ENCODE data around the gene LYRM2.
A peak's percentile ranks its signal among the peaks of the same experiment; 100 is the strongest.
"Not testable (repeated sequence)": the region's sequence is repeated elsewhere in the genome, so short reads cannot be mapped to it uniquely, and the experiment has no call there.

LYRM2 gene

DNA sequence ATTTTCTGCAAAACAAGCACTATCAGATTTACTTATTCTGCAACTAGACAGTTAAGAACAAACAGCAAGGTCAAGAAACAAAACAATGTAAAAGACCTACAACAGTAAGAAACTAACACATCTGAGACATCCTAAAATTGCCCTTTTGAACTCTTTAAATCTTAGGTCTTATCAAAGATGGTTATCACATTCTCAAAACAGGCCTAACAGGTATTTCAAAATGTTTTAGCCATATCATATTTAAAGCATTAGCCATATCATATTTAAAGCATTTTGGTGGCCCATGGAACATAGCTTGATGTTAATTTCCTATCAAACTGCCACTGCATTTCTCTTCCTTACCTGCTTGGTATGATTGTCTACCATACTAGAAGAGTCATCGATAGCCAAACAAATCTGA is 11.1 kb upstream of the LYRM2 start:
- DNase-seq (ENCODE audit: low spot score) (no peak), FAIRE-seq (no peak)

DNA sequence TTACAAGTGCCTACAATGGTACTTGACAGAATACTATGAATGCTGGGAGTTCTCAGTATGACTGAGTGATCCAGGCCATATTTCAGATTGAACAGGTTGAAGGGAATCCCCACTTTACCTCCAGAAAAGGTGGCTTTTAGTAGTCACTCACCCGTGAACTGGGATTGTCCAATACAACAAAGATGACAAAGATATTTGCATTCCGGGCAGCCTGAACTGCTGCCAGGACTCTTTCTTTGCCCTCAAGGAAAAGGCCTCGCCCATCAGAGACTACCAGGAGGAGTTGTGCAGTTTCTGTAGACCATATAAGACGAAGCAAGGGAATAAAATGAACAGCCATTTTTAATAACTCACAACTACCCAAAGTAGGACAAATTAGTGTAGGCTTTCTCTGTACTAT is 6.3 kb upstream of the LYRM2 start:
- DNase-seq (ENCODE audit: low spot score) (no peak), FAIRE-seq (no peak)

DNA sequence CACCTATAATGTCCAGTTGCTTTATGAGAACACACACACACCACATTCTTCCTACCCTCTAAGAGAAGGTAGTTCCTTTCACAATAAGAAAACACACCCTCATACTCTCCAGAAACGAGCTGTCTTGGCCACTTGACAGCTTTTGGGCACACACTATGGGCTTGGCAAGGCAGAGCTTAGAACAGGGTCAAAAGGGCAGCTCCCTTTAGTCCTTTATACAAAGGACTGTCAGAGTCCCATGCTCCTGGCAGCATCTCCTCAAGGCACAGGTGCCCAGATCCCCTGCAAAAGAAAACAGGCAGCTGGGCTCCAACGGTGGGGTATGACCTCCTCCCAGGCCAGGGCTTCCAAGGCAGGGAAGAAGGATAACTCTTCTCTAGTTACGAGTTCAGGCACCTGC is 4.9 kb upstream of the LYRM2 start:
- no peak for DNase-seq (ENCODE audit: low spot score)
- FAIRE-seq = no peak

DNA sequence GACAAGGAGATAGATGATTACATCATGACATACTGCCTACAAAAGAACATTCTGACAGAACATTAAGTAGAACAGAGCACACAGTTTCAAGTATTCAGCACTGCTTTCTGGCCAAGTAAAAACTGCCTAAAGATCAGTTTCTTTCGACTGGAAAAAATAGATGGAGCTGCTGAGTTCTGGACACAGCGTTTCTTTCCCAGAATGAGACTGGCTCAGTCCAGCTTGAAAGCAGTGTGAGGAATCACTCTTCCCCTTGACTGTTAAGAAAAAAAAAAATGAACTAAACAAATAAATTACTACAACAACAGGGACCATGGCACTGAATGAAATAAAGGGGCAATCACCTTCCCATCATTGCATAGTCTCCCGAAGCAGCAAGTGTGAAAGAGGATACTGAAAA is 4.4 kb upstream of the LYRM2 start:
- FAIRE-seq = no peak
- no peak for DNase-seq (ENCODE audit: low spot score)

DNA sequence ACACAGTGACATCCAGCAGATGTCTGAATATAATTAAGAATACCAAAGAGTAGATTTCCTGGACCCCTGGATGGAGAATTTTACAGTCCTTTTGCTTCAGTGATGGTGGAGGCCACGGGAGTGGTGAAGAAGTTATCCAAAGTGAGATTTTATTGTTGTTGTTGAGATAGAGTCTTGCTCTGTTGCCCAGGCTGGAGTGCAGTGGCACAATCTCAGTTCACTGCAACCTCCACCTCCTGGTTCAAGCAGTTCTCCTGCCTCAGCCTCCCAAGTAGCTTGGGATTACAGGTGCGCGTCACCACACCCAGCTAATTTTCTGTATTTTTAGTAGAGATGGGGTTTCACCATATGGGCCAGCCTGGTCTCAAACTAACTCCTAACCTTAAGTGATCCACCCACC is 3.0 kb upstream of the LYRM2 start:
- not testable (repeated sequence) for FAIRE-seq; DNase-seq (ENCODE audit: low spot score)

DNA sequence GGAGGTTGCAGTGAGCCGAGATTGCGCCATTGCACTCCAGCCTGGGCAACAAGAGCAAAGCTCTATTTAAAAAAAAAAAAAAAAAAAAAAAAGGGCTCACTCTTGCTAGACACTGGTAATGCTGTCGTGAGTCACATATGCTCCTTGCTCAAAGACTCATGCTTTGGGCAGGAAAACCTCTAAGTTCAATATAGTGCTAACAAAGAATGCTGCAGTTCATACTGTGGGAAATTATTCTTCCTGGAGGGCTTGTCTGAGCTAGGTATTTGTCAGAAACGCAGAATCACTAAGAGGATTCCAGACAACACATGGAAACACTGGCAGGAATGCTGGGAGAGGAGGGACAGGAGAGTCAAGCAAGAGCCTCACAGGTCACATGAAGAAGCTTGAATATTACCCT is 2.3 kb upstream of the LYRM2 start:
- DNase-seq (ENCODE audit: low spot score) (peak; percentile 24), FAIRE-seq (no peak)

DNA sequence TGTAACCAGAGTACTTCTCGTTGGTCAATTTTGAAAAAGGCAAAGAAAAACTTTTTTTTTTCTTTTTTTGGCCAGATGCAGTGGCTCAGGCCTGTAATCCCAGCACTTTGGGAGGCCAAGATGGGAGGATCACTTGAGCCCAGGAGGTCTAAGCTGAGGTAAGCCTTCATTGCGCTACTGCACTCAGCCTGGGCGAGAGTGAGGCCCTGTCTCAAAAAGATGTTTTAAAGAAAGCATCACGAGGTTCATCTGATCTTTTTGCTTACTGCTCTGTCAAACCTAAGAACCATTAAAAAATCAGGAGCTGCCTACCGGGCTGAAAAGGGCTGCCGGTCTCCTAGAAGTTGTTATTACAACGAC is 607 bp downstream of the LYRM2 start:
- FAIRE-seq (no peak), DNase-seq (ENCODE audit: low spot score) (no peak)

DNA sequence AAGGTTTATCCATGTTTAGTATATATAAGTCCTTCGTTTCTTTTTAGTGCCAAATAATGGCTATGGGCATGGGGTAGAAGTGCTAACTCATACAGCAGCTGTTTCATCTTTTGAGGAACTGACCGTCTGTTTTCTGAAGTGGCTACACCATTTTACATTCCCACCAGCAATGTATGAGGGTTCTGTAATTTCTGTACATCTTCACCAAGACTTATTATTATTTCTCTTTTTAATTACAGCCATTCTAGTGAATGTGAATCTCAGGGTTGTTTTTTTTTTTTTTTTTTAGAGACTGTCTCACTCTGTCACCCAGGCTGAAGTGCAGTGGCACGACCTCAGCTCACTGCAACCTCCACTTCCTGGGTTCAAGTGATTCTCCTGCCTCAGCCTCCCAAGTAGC is 2.1 kb downstream of the LYRM2 start:
- FAIRE-seq; DNase-seq (ENCODE audit: low spot score): not testable (repeated sequence)

DNA sequence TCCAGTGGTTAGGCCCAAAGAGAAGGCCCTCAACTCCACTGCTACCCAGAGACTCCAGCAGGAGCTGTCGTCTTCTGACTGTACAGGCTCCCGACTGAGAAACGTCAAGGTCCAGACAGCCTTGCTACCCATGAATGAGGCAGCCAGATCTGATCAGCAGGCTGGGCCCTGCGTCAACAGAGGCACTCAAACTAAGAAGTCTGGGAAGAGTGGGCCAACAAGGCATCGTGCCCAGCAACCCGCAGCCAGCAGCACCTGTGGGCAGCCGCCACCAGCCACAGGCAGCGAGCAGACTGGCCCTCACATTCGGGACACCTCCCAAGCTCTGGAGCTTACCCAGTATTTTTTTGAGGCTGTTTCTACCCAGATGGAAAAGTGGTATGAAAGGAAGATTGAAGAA is 8.1 kb downstream of the LYRM2 start:
- no peak for FAIRE-seq

DNA sequence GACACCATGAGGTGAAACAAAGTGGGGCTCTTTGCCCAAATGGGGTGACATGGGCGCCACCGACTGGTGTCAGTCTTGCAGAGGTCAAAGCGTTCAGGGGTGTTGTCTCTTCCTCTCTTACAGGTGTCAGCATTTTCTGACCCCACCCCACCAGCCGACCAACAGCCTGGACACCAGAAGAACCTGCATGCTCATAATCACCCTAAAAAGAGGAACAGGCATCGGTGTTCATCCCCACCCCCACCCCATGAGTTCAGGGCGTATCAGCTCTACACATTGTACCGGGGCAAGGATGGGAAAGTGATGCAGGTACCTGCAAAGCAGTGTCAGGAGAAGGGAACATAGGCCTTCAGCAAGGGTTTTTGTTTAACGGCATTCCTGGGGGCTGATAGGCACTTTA is 14.8 kb downstream of the LYRM2 start:
- DNase-seq (ENCODE audit: low spot score) (no peak), FAIRE-seq (no peak)

More for the DNA sequence above, 8.1 kb downstream of the LYRM2 start:
- no peak for DNase-seq (ENCODE audit: low spot score)

DNA sequence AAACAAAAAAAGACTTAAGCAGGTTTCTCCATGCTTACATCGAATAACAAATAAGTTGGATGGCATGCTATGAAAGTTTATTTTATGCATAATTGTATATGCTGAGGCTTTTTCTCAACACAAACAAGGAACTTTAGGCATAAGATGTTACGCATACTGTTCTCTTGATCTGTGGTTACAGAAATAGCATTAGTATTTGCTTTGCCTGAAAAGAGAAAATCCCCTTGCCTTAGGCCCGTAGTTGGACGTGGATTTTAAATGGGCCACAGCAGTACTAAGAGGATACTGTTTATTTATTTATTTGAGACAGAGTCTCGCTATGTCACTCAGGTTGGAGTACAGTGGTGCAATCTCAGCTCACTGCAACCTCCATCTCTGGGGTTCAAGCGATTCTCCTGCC is 19.0 kb downstream of the LYRM2 start:
- DNase-seq (ENCODE audit: low spot score) (no peak), FAIRE-seq (no peak)

DNA sequence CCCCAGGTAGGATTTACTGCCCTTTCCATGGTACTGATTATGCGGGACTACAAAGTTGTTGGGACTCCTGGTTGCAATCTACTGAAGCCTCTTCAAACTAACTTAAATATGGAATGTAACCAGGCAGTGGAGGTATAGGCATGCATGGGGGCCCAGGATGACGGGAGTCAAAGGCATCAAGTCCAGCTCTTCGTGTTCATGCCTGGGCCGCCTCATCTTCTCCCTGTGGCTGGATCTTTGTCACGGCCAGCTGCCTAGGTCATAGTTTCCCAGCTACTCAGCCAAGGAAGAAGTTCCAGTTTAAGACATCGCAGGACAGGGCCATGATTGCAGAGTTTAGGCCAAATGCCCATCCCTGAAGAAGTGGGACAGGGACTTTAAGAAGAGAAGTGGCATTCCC is 20.5 kb downstream of the LYRM2 start:
- FAIRE-seq = no peak
- no peak for DNase-seq (ENCODE audit: low spot score)

DNA sequence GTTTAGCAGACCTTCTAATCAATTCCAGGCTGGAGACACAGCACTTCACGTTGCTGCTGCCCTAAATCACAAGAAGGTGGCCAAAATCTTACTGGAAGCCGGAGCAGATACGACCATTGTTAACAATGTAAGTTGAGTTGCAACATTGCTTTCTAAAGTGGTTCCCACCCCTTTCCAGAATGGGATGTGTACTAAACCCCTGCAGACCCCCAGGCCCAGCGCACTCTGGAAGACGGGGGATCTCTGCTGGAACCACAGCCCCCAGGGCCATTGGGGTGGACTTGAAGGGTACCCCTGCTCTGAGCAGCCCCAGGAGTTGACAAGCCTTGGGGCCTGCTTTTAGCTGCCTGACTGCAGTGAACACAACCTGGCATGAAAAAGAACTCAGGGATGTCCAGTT is 22.0 kb downstream of the LYRM2 start:
- DNase-seq (ENCODE audit: low spot score) (no peak), FAIRE-seq (no peak)

DNA sequence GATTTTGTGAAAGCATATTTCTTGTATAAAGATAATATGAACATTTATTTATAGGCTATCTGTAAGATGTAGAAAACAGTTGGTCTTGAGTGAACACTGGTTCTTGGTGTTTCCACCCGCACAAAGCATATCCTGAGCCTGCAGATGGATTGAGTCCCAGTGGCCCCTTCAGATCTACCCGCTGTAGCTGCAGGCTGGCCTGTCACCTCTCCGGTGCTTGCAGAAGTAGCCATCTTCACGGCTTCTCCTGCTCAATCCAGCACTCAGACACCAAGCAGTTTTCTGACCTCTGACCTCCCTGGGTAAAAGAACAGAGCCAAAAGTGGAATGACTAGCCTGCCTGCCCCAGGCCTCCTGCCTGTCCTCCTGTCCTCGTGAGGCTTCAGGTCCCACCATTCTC is 22.7 kb downstream of the LYRM2 start:
- FAIRE-seq (no peak), DNase-seq (ENCODE audit: low spot score) (no peak)

DNA sequence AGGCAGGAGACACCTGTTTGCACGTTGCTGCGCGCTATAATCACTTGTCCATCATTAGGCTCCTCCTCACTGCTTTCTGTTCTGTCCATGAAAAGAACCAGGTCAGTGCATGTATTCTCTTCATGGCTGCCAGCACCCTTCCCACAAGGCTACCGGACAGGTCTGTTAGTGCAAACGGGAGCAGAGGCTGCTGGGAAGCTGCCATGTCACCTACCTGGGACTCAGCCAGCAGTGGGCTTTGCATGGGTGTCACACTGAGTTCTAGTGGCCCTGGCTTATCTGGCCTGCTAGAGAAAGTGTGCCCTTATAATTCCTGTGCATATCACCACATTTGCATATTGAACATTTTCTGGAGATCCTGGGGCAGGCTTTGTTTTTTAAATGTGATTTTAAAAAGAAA is 24.8 kb downstream of the LYRM2 start:
- no peak for DNase-seq (ENCODE audit: low spot score)
- no peak for FAIRE-seq

DNA sequence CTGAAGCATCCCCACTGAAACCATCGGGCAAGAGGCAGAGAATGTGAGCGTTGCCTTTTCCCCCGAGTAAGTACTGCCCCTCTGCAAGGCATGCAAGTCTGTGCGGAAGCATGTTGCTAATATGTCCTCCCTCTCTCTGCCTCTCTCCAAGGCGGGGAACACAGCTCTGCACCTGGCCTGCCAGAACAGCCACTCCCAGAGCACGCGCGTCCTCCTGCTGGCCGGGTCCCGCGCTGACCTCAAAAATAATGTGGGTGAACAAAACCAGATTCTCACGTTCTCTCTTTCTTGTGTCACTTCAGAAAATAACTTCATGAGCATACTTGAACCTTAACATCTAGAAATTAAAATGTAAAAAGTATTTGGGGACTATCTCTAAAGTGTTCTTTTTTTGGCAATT is 26.4 kb downstream of the LYRM2 start:
- DNase-seq (ENCODE audit: low spot score) = no peak
- no peak for FAIRE-seq

DNA sequence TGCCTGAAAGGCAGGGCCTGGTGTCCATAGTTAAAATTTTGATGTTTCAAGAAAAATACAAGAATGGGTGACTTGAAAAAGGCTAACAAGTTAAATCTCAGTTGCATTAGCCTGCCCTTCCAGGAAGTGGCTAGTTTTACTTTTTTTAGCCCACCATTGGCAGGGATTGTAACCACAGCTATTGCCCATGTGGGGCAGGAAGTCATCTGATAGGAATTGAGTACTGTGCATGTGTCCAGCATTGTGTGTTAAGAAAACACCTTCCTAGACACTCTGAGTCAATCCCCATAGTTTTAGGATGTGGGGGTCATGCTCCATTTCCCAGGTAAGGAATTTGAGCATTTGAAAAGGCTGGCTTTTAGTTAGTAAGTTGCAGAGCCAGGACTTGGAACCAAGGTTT is 26.9 kb downstream of the LYRM2 start:
- FAIRE-seq (no peak), DNase-seq (ENCODE audit: low spot score) (peak; percentile 6)

DNA sequence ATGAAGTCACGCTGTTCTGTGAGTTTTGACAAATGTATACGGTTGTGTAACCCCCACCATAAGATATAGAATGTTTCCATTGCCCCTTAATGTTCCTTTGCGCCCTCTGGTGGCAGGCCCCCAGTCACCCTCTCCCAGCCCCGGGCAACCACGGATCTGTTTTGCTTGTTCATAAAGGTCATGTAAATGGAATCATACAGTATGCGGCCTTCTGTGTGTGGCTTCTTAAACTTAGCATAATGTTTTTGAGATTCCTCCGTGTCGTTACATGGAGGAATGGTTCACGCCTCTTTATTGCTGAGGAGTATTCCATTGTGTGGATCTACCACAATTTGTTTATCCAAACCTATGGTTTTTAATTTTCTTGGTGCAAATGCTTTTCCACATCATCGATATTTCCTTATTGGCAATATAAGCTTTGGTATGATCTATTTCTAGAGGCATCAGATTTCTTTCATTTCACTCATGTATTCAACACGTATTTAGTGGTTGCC is 28.4 kb downstream of the LYRM2 start:
- FAIRE-seq = no peak
- no peak for DNase-seq (ENCODE audit: low spot score)

DNA sequence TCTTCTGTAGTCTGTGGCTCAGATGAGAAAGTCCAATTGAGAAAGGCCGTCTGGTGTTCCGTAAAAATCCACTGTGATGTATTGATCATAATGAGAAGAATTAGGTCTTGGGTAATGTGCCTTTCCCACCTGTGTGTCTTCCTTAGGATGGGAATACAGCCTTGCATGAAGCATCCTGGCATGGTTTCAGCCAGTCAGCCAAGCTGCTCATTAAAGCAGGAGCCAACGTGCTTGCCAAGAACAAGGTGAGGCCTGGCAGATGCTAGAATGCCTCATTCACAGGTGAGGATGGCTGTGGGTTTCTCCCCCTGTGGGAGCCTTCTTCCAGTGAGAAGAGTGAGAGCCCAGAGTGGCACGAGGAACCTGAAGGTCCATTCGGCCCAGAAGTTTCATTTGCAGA is 32.7 kb downstream of the LYRM2 start:
- FAIRE-seq = no peak
- no peak for DNase-seq (ENCODE audit: low spot score)

DNA sequence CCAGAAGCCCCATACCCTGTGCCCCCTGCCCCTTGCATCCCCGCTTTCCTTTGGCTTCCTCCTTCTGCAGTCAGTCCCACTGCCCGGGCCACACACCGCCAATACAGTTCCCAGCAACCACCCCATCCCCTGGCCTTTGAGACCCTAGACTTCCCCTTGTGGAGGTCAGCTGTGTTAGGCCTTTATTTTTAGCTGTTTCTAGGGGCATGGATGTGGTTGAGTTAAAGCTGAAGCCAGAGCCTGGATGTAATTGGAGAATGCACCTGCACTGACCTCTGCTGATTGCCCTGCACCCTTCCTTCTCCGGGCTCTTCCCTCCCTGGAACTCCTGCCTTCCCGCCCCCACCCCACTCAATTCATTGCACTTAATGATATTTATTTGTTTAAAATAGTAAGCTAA is 33.9 kb downstream of the LYRM2 start:
- DNase-seq (ENCODE audit: low spot score) = no peak
- FAIRE-seq = no peak

DNA sequence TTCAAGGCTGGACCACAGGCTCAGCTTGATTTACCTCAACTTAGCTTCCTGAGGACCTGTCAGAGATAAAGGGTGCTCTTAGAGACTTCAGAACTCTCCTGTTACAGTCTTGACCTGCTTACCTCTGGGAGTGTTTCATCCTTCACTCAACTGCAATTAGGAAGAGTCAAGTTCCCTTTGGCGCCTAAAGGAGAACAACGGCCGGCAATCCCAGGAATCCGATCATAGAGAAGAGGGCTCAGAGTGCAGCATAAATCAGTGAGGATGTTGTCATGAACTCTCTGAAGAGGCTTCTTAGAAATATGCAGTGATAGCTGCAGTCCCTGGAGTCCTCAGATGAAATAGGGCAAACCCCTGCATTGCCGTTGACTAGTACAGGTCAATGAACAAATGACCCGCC is 36.4 kb downstream of the LYRM2 start:
- FAIRE-seq (no peak), DNase-seq (ENCODE audit: low spot score) (no peak)

DNA sequence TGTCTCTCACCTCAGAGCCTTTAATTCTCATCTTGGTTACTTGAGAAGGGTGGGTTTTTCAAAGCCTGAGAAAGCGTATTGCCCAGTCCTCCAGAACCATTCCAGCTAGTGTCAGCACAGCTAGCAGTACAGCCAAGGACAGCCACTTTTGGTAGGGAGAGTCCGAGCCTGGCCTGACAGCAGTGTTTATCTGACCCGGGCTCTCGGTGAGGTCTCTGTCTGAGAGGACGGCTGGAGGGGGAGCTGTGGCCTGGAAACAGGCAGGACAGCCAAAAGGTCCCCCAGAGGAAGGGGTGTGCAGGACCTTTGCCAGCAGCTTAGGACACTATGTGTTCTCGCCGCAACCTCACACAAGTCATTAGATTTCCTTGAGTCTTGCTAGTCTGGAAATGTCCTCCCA is 38.8 kb downstream of the LYRM2 start:
- no peak for FAIRE-seq
- no peak for DNase-seq (ENCODE audit: low spot score)

DNA sequence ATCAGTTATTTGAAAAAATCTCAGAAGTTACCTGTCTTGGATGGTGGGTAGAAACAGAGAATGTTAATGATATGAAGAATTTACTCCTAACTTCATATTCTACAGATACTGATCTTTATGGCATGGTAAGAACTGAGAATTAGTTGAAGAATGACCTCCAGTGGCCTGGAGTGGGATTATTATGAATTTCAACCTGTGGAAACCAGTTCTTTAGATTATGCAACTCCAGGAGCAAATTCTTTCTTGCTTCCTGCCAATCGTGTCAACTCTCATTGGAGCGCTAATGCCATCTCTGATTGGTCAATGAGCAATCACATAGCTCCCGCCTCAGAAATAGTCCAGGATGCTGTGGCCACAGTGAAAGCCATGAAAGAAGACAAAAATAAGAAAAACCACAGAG is 40.6 kb downstream of the LYRM2 start:
- FAIRE-seq (no peak), DNase-seq (ENCODE audit: low spot score) (peak; percentile 11)

DNA sequence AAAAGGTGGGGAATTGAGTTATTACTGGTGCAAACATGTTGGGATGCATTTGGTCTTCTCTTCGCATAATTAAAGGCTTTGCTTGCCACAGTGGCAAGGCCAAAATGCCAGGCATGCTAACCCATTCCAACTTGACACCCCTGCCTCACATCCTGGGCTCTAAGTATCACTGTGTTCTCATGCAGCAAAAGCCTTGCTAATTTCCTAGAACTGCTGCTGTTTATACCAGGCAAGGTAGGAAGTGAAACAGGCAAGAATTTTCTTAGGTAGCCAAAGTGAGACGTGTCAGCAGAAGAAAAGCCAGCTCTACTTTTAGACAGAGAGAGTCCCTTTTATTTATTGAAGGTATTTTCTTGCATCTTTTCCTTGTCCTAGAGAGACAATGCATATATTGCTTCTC is 41.2 kb downstream of the LYRM2 start:
- DNase-seq (ENCODE audit: low spot score) (no peak), FAIRE-seq (no peak)

DNA sequence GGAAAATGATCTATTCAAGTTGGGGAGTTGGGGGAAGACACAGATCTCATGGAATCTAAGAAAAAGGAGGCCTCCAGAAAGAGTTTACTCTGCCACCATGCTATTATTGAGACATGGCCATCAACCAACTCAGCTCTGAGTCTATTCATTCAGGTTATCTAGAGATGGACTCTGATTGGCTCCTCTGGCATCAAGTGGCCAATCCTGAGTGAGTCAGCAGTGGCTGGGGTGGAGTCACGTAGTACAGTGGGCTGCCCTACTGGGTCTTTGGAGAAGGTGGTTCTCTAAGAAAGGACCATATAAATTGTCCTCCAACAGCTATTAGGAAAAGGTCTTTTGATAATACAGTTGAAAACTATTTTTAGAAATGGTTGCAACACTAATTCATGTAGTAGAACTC is 42.1 kb downstream of the LYRM2 start:
- FAIRE-seq (no peak), DNase-seq (ENCODE audit: low spot score) (no peak)

All from RCC 7860 (cell line).